Stimulated activated CD4-positive, alpha-beta T cell treated with anti-CD3 and anti-CD28 coated beads, Interleukin-12 subunit alpha, Interleukin-12 subunit beta, amount 100 ng/mL, for 48 hours (primary cell): ENCODE results near the gene PTCH1.
A peak's percentile ranks its signal among the peaks of the same experiment; 100 is the strongest.

Experiments used
- DNase-seq, 3 donors: peaks; one replicate each; pipeline ENCODE4 v3.0.0-alpha.2; 2020; ENCODE audit warnings: low read depth in 2 of 3, low spot score in 1 of 3

Gene PTCH1

DNA sequence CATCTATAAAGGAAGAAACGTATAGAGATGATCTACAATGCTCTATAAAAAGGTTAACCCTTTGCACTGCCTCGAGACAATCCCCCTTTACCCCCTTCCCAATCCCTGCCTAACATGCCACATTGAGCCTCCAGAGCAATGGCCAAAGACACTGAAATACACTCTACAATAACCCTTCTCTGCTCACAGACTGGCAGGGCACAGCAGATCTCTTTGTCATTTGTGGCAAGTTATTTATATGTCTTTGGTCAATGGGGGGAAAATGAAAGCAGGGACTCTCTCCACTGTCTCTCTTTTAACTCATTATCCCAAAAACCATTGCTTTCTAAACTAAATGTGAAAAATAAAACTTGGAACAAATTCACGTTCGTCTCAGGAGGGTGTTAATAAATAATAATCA, 51.7 kb downstream of the PTCH1 start:
- DNase-seq: no peak

GRCh38 chr9:95463148-95464060, 53.4 kb downstream of the PTCH1 start:
- DNase-seq: no peak

DNA sequence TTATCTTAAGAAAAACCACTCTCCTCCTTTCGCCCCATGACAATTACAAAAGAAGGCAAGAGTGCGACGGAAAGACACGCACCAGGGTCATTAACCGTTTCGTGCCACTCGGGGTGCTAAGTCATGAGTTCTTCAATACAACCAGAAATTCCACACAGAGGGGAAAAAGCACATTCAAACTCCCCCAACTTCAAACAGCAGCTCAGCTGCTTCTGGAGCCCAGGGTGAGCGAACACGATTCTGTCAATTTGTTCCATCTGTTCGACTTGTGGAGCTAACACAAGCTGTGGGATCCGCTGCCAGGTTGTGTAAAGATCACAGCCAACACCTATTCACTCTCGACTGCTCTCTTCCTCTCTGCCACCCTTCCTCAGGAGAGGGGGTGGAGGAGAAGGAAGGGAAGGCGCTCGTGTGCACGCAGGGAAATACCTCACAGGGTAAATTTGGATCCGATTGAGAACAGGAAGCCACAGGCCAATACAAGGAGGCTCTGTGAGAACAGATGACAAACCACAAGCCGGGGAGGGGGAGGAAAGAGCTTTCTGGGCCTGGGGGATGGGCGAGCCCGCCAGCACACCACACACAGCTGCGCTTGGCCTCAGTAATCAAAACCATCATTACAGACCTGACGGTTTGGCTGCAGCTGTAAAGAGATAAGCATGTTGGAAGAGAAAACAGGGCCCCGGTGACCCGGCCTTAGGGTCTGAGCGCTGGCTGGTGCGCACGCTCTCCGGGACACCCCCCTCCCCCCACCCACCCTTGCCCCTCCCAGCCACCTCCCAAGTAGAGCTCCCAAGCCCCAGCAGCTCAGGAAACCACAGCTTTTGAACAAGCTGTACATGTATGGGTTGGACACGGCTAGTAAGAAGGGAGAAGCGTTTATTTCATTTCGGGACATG, 54.3 kb downstream of the PTCH1 start:
- DNase-seq: peak; percentile 62 to 69 (median 66)

DNA sequence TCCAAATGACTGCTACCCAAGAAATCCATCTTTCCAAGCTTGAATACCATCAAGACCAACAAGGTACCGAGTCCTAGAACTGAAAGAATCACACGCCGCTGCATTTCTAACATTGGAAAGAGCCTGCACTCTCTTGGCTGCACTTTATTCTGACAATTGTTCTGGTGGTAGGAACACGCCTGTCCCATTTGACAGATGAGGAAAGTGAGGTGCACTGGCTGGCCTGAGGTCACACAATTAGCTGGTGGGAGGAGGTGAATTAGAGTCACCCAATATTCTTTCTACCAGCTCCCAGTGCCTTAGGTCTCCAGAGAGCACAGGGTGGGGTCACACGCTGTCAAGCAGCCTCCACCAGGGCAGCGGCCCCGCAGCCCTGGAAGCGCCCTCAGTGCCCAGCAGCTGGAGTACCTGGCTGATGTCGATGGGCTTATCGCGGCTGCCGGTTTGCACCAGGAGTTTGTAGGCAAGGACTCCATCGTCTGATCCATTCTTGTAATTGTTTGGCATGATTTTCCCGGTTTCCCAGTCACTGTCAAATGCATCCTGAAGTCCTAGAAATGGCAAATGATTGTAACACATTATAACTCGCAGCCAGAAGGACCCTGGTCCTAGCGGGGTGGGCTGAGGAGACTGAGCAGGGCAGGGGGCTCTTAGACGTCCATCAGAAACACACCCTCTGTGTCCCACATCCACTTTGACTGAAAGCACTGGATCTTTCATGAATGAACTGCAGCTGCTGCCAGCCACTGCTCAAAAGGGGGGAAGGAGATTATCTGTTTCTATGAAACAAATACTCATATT, 55.1 kb downstream of the PTCH1 start:
- DNase-seq: no peak

DNA sequence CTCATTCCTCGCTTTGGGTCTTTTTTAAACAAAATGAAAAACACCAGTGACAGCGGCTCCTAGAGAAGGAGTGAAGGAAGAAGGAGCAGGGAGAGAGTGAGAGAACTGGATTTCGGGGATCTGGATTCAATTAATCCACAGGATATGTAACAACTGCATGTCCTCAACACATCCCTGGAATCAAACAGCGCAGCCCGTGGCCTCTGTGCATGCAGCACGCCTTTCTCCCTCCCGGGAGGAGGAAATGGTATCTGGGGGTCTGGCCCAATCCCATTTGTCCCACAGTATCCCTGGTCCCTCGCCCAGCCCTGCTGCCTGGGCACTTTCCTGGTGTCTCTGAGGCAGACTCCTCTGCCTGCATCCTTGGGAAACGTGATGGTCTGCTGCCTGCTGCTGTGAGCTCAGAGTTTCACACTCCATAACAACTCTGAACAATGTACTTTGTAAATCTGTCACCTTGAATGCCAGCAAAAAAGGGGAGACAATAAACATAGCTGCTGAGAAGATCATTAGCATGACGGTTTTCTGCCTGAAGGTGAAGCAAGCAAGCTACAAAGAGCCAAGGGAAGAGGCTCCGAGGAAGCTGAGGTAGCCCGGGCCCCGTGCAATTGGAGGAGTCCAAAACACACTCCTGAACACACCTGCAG, 56.1 kb downstream of the PTCH1 start:
- no peak for DNase-seq

DNA sequence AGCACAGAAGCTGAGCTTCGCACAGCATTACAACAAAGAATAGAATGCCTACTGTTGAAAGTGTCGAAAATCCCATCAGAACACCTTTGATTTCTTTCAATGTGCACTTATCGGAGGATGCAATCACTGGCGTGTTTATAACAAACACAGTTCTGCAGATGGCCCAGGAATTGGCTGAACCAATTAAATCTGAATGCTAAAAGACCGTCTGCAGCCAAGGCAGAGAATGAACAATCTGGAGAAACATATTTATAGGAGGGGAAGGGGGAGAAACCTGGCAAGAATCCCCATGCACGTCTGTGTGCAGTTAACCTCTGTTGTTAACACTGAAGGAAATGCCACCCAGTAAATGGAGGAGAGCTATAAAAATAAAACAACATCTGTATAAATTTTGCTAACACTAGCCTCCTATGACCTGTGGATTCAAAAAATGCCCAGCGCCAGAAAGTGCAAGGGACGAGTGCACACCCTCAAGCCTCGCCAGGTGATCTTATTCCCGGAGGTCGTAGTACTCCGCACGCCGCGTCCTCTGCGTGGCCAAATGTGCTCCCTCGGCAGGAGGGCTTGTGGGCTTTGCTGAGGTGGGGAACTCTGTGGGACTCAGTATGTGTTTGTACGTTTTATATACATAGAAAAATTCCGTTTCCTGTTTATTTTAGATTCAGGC, 56.8 kb downstream of the PTCH1 start:
- no peak for DNase-seq

- DNase-seq: no peak
These were observed 57.6 kb downstream of the PTCH1 start for GRCh38 chr9:95459178-95459577.

GRCh38 chr9:95458666-95459065, 58.1 kb downstream of the PTCH1 start:
- DNase-seq: no peak

DNA sequence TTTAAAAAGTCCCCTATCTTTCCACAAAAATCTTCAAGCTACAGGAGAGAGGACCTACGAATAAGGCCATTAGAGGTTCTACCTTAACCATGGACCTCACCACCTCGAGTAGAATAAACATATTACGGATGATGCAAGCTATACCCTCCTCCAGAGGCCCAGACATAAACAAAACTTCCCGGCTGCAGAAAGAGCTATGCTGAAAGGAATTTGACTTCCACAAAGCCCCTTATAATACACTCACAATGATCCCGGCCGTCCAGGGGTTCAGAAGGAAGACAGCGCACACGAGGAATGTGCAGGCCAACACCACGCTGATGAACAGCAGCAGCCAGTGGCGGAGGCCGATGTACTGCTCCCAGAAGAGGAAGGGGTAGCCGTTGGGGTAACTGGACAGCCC, 59.0 kb downstream of the PTCH1 start:
- DNase-seq: no peak

- no peak for DNase-seq
These were observed 61.1 kb downstream of the PTCH1 start for GRCh38 chr9:95455714-95456113.

GRCh38 chr9:95452176-95452575, 64.6 kb downstream of the PTCH1 start:
- DNase-seq: no peak

DNA sequence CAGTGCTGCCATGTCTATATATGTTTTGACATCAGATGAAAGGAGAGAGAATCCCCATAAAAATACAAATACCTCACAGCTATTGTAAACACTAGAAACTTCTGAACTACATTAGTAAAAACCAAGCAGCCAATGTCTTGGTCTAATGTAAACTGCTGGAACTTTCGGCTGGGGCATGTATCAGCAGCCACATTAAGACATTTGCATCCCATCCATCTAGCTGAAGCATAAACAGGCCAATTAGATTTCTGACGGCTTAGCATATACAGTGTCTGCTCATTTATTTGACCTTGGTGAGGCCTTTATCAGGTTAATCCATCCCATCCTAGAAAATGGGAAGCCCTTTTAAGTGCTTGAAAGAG, 65.7 kb downstream of the PTCH1 start:
- no peak for DNase-seq

- no peak for DNase-seq
These were observed 66.4 kb downstream of the PTCH1 start for GRCh38 chr9:95450171-95451064.

- no peak for DNase-seq
These were observed 67.8 kb downstream of the PTCH1 start for GRCh38 chr9:95449016-95449415.

DNA sequence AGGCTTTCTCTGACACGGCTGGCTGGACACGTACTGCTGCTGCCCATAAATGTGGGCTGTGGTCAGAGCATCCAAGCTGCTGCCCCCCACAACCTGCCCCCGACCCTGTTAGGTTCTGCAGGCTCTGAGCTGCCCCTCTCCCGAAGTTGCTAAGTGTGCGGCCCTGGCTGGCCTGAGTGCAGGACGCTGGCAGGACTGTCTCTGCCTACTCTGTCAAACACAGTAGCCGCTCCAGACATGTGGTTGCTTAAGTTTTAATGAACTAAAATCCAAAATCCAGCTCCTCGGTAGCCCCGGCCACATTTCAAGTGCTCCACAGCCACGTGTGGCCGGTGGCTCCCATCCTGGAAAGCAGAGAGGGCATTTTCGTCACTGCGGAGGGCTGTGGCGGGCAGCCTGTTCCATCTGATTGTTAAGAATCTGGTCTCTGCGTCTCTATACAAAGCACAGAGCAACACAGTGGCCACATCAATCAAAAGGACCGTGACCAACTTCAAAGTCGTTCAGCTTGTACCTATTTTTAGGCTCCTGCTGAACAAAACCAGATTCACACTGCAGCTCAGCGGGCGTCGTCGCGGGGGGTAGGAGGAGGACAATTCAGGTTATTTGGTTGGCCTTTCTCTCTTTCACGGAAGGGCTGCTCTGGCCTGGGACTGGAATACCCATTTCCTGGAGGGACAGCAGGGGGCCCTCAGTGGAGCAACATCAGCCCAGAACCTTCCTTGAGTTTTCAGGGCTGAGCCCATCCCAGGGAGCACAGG, 68.9 kb downstream of the PTCH1 start:
- DNase-seq: no peak

- no peak for DNase-seq
These were observed 69.8 kb downstream of the PTCH1 start for GRCh38 chr9:95446984-95447383.

DNA sequence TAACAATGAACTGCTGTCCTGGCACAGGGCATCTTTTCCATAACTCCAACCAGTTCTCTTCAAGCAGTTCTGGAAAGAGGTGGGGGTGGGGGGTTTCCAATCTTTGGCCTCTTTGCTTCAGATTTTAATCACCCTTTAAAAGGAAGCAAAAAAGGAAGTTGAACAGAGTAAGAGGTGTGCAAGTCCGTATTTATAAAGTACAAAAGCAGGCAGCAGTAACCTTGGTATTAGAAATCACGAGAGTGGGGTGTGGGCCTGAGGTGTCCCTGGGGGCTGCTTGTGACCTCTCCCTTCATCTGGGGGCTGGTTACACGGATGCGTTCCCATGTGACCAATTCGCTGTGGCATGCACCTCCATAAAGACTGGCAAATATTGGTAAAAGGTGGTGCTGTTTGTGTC, 70.5 kb downstream of the PTCH1 start:
- no peak for DNase-seq

- no peak for DNase-seq
These were observed 72.6 kb downstream of the PTCH1 start for GRCh38 chr9:95444160-95444559.

- DNase-seq: no peak
These were observed 73.5 kb downstream of the PTCH1 start for GRCh38 chr9:95443301-95443700.
